Ectodermal cell (in vitro differentiated cells): Measurements from ENCODE around the gene NLRP5.
"Not testable (repeated sequence)": the region's sequence is repeated elsewhere in the genome, so short reads cannot be mapped to it uniquely, and the experiment has no call there.

Experiments used
- H3K27ac ChIP-seq: 2 replicates; pipeline ENCODE4 v1.7.0; 2013; ENCODE audit warnings: mild to moderate bottlenecking, low read depth, low read length; ENCODE audit not compliant: insufficient read depth, poor library complexity, severe bottlenecking
- H3K27me3 ChIP-seq: 2 replicates; pipeline ENCODE4 v1.7.0; 2013; ENCODE audit warnings: mild to moderate bottlenecking, low read length; ENCODE audit not compliant: insufficient read depth, control insufficient read depth, poor library complexity, severe bottlenecking
- H3K36me3 ChIP-seq: one replicate; pipeline ENCODE4 v1.7.0; 2013; ENCODE audit warnings: low read length; ENCODE audit not compliant: control insufficient read depth, insufficient read depth
- H3K4me1 ChIP-seq: one replicate; pipeline ENCODE4 v1.7.0; 2013; ENCODE audit warnings: low read length; ENCODE audit not compliant: control insufficient read depth, insufficient read depth
- H3K4me3 ChIP-seq: 2 replicates; pipeline ENCODE4 v1.7.0; 2013; ENCODE audit warnings: low read depth, low read length, control low read depth; ENCODE audit not compliant: insufficient read depth
- H3K9me3 ChIP-seq: 2 replicates; pipeline ENCODE4 v1.7.0; 2013; ENCODE audit warnings: mild to moderate bottlenecking, low read length, moderate library complexity; ENCODE audit not compliant: control insufficient read depth
- WGBS, 2 experiments: methylation state at CpG; one replicate each; pipeline ENCODE4 v1.1.7; 2013; ENCODE audit warnings: missing lambda C conversion rate in 2 of 2; 5-methylcytosine and 5-hydroxymethylcytosine counted together

NLRP5 gene

GRCh38 chr19:56105090-56105701 lies 118.6 kb downstream of the NLRP5 start:
- Histone ChIP-seq H3K27ac (peak overlapping the region; percentile 88), H3K36me3 (peaks cover 9% of the 10 kb centered on the region), H3K4me1 (peaks cover 30% of the 10 kb centered on the region), H3K4me3 (no peak overlapping the region), H3K27me3 (no peaks in the 10 kb centered on the region), H3K9me3 (no peaks in the 10 kb centered on the region)
- 31 to 38% methylated on average over 21 of the region's 22 CpGs for WGBS, 2 experiments

GRCh38 chr19:56105831-56106396 lies 119.3 kb downstream of the NLRP5 start:
- WGBS, 2 experiments = 96% methylated on average over 61 of the region's 61 CpGs
- not testable (repeated sequence) for H3K27me3 ChIP-seq, H3K4me3 ChIP-seq, H3K36me3 ChIP-seq, H3K9me3 ChIP-seq
- Histone ChIP-seq H3K27ac (peak overlapping the region; percentile 88), H3K4me1 (peaks cover 36% of the 10 kb centered on the region)

GRCh38 chr19:56106397-56106849 lies 119.8 kb downstream of the NLRP5 start:
- Histone ChIP-seq H3K27ac (no peak overlapping the region), H3K4me3 (no peak overlapping the region), H3K4me1 (peaks cover 41% of the 10 kb centered on the region), H3K27me3 (no peaks in the 10 kb centered on the region), H3K9me3 (no peaks in the 10 kb centered on the region), H3K36me3 (peaks cover 7% of the 10 kb centered on the region)
- 91% methylated on average over 27 of the region's 27 CpGs for WGBS, 2 experiments

- WGBS, 2 experiments = 90 to 92% methylated on average over 11 of the region's 11 CpGs
- H3K27ac ChIP-seq = no peak overlapping the region
- H3K9me3 ChIP-seq = no peaks in the 10 kb centered on the region
- H3K27me3 ChIP-seq = no peaks in the 10 kb centered on the region
- peaks cover 1% of the 10 kb centered on the region for H3K36me3 ChIP-seq
- H3K4me3 ChIP-seq = no peak overlapping the region
- H3K4me1 ChIP-seq = peaks cover 47% of the 10 kb centered on the region
Measured at GRCh38 chr19:56106993-56107392, 120.4 kb downstream of the NLRP5 start.

- 81 to 82% methylated on average over 27 of the region's 27 CpGs for WGBS, 2 experiments
- Histone ChIP-seq H3K27ac (no peak overlapping the region), H3K27me3 (no peaks in the 10 kb centered on the region), H3K36me3 (no peaks in the 10 kb centered on the region), H3K4me1 (peaks cover 55% of the 10 kb centered on the region), H3K9me3 (no peaks in the 10 kb centered on the region), H3K4me3 (no peak overlapping the region)
Measured at GRCh38 chr19:56107626-56108351, 121.2 kb downstream of the NLRP5 start.

GRCh38 chr19:56108447-56109195 lies 122.0 kb downstream of the NLRP5 start:
- Histone ChIP-seq H3K27ac (no peak overlapping the region), H3K9me3 (no peaks in the 10 kb centered on the region), H3K27me3 (no peaks in the 10 kb centered on the region), H3K36me3 (no peaks in the 10 kb centered on the region), H3K4me3 (no peak overlapping the region), H3K4me1 (peaks cover 62% of the 10 kb centered on the region)
- 74 to 75% methylated on average over 23 to 24 of the region's 24 CpGs for WGBS, 2 experiments

GRCh38 chr19:56109226-56109625 lies 122.7 kb downstream of the NLRP5 start:
- WGBS, 2 experiments = 86 to 87% methylated on average over 13 of the region's 13 CpGs
- peaks cover 62% of the 10 kb centered on the region for H3K4me1 ChIP-seq
- no peaks in the 10 kb centered on the region for H3K27me3 ChIP-seq
- no peaks in the 10 kb centered on the region for H3K36me3 ChIP-seq
- no peak overlapping the region for H3K27ac ChIP-seq
- no peaks in the 10 kb centered on the region for H3K9me3 ChIP-seq
- no peak overlapping the region for H3K4me3 ChIP-seq

GRCh38 chr19:56110515-56111448 lies 124.2 kb downstream of the NLRP5 start:
- no peaks in the 10 kb centered on the region for H3K9me3 ChIP-seq
- H3K36me3 ChIP-seq = no peaks in the 10 kb centered on the region
- WGBS, 2 experiments = 51 to 57% methylated on average over 12 of the region's 12 CpGs
- peak overlapping the region; percentile 4 for H3K4me3 ChIP-seq
- peak overlapping the region; percentile 84 for H3K27ac ChIP-seq
- peaks cover 55% of the 10 kb centered on the region for H3K4me1 ChIP-seq
- no peaks in the 10 kb centered on the region for H3K27me3 ChIP-seq
